ENCODE measurements around the gene VCL. TPM values are rescaled to one million over a fixed set of nuclear protein-coding genes. Genes with fewer than 3 reads are reported as not detected.

The VCL gene
- total RNA-seq, 1 donor from 2014 or later, result 74.6 TPM

DNA sequence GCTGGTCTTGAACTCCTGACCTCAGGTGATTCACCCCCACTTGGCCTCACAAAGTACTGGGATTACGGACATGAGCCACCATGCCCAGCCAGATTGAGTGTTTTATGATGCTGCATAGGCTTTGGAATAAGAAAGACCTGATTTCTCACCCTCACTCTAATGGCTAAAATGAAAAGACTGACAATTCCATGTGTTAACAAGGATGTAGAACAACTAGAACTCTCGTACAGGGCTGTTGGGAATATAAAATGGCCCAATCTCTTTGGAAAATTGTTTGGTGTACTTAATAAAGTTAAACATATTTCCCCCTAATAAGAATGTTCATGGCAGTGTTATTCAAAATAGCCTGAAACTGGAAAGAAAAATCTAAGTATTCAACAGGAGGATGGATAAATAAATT lies 43.2 kb upstream of the VCL start:
- no peaks in the 10 kb centered on the region for H3K9me3 ChIP-seq
- no peaks in the 10 kb centered on the region for H3K36me3 ChIP-seq
- TF ChIP-seq POLR2A (IDR thresholded peaks at IDR 0.05) (no peak), POLR2AphosphoS5 (IDR thresholded peaks at IDR 0.05; ENCODE audit: insufficient read depth in 1 of 2, low read depth in 1 of 2) (no peak)
- TF ChIP-seq, protein P1, sequence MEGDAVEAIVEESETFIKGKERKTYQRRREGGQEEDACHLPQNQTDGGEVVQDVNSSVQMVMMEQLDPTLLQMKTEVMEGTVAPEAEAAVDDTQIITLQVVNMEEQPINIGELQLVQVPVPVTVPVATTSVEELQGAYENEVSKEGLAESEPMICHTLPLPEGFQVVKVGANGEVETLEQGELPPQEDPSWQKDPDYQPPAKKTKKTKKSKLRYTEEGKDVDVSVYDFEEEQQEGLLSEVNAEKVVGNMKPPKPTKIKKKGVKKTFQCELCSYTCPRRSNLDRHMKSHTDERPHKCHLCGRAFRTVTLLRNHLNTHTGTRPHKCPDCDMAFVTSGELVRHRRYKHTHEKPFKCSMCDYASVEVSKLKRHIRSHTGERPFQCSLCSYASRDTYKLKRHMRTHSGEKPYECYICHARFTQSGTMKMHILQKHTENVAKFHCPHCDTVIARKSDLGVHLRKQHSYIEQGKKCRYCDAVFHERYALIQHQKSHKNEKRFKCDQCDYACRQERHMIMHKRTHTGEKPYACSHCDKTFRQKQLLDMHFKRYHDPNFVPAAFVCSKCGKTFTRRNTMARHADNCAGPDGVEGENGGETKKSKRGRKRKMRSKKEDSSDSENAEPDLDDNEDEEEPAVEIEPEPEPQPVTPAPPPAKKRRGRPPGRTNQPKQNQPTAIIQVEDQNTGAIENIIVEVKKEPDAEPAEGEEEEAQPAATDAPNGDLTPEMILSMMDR (IDR thresholded peaks at IDR 0.05), result no peak
- intact Hi-C loops (cut with DNase I), result no loop called here
- H3K4me3 ChIP-seq, result no peak overlapping the region
- H3K27ac ChIP-seq, result no peak overlapping the region
- H3K4me1 ChIP-seq, result peaks cover 12% of the 10 kb centered on the region
- no peak for DNase-seq (ENCODE audit: extremely low spot score in 2 of 2)
- H3K27me3 ChIP-seq, result no peaks in the 10 kb centered on the region

DNA sequence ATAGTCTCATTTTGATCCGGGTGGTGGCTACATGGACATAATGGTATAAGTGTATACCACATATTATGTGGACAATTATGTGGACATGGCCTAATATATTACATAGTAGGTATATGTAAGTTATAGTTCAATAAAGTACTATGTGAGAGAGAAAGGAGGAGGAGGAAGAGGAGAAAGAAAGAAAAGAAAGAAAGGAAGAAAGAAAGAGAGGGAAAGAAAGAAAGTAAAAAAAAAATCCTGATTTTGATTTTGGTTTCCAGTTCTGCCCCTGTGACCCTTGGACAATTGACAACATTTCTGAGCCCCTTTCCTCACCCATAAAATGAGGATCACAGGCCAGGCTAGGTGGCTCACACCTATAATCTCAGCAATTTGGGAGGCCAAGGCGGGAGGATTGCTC lies 42.2 kb upstream of the VCL start:
- no peak overlapping the region for H3K27ac ChIP-seq
- DNase-seq (ENCODE audit: extremely low spot score in 2 of 2), result no peak
- TF ChIP-seq POLR2A (IDR thresholded peaks at IDR 0.05), result no peak
- TF ChIP-seq, protein P1 (IDR thresholded peaks at IDR 0.05), result no peak

DNA sequence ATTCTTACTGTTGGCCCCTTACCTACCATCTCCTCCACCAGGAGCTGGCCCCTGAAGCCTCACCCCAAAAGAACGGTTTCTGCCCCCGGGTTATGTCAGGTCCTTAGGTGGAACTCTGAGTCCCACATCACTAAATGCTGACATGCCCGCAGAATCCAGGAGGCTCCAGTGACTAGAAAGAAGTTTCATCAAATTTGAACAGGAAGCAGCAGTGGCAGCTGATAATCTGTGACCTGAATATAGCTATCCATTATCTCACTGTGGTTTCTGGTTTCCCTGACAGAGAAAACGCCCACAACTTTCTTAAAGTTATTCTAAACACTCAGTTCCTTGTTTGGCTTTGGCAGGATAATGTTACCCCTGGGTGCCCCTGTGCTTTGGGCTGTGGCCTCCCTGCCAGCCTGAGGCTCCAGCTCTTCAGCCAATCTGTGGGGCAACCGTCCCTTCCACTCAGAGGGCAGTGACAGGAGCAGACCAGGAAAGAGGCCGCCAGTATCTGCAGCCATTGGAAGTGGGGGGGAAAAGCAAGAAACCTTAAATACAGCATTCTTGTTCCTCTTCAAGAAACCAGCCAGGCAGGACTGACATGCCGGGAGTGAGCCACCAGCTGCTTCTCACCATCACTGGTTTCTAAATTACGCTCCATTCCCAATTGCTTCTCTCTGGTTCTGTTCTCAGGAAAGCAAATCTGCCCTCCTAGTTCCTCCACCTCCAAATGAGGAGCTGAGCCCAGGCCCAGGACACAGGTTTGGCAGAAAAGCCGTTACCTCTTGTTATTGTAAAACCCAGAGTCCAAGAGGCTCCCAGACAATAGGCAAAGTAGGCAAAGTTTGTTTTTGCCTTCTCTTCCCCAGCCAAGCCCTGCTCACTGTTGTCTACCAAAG lies 41.2 kb upstream of the VCL start:
- intact Hi-C loops (cut with DNase I), result no loop called here
- TF ChIP-seq, protein P1 (IDR thresholded peaks at IDR 0.05), result no peak
- TF ChIP-seq POLR2A (IDR thresholded peaks at IDR 0.05) (no peak), POLR2AphosphoS5 (IDR thresholded peaks at IDR 0.05; ENCODE audit: insufficient read depth in 1 of 2, low read depth in 1 of 2) (no peak)
- Histone ChIP-seq H3K4me3 (no peak overlapping the region), H3K27ac (no peak overlapping the region), H3K4me1 (peaks cover 12% of the 10 kb centered on the region), H3K27me3 (no peaks in the 10 kb centered on the region), H3K36me3 (no peaks in the 10 kb centered on the region), H3K9me3 (no peaks in the 10 kb centered on the region)
- DNase-seq (ENCODE audit: extremely low spot score in 2 of 2), result no peak

More for the DNA sequence above, 42.2 kb upstream of the VCL start:
- Histone ChIP-seq H3K4me1 (peaks cover 12% of the 10 kb centered on the region), H3K27me3 (no peaks in the 10 kb centered on the region), H3K9me3 (no peaks in the 10 kb centered on the region), H3K4me3 (no peak overlapping the region), H3K36me3 (no peaks in the 10 kb centered on the region)
- intact Hi-C loops (cut with DNase I), result no loop called here

GRCh38 chr10:73959484-73960243 lies 38.3 kb upstream of the VCL start:
- no peak for TF ChIP-seq POLR2A (IDR thresholded peaks at IDR 0.05)
- TF ChIP-seq, protein P1 (IDR thresholded peaks at IDR 0.05), result no peak
- no peak for TF ChIP-seq POLR2AphosphoS5 (IDR thresholded peaks at IDR 0.05; ENCODE audit: insufficient read depth in 1 of 2, low read depth in 1 of 2)
- H3K36me3 ChIP-seq, result no peaks in the 10 kb centered on the region

More at GRCh38 chr10:73959484-73960243, 38.3 kb upstream of the VCL start:
- no peaks in the 10 kb centered on the region for H3K27me3 ChIP-seq
- no peak overlapping the region for H3K4me3 ChIP-seq
- peaks cover 13% of the 10 kb centered on the region for H3K4me1 ChIP-seq
- no peak overlapping the region for H3K27ac ChIP-seq
- H3K9me3 ChIP-seq, result no peaks in the 10 kb centered on the region
- DNase-seq (ENCODE audit: extremely low spot score in 2 of 2), result peak in 1 of 2 donors; percentile 49
- intact Hi-C loops (cut with DNase I), result no loop called here

All from vagina (tissue), 2 donors.